C4-2B (cell line): ENCODE results near the gene TFEB.

Experiments
- ZFX ChIP-seq: fragments of 450-650 bp; IDR thresholded peaks from 2 replicates; pipeline ENCODE4 v1.6.1; 2017
- TF ChIP-seq, protein P1 (sequence below): fragments of 450-650 bp; conservative IDR thresholded peaks from 2 replicates; pipeline ENCODE4 v1.5.1; 2017; ENCODE audit warnings: mild to moderate bottlenecking

DNA sequence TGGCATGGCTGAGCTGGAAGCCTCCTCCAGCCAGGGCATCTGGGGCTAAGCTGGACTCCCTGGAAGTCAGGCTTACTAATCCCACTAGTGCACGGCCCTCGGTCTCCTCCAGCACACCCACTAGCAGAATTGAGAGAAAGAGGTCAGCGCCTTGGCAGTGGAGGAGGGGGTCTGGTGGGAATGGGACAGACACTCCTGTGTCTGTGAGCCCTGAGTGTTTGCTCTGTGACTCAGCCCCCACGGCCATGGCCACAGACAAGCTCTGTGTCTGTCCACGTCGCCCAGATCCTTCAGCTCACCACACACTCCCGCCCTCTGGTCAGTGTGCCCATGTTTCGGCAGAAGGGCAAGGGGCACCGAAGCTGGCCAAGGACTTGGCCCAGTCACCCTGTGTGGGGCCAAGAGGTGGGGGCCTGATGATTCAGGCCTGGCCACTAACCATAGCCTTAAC lies 88.3 kb downstream of the TFEB start:
- TF ChIP-seq, protein P1, sequence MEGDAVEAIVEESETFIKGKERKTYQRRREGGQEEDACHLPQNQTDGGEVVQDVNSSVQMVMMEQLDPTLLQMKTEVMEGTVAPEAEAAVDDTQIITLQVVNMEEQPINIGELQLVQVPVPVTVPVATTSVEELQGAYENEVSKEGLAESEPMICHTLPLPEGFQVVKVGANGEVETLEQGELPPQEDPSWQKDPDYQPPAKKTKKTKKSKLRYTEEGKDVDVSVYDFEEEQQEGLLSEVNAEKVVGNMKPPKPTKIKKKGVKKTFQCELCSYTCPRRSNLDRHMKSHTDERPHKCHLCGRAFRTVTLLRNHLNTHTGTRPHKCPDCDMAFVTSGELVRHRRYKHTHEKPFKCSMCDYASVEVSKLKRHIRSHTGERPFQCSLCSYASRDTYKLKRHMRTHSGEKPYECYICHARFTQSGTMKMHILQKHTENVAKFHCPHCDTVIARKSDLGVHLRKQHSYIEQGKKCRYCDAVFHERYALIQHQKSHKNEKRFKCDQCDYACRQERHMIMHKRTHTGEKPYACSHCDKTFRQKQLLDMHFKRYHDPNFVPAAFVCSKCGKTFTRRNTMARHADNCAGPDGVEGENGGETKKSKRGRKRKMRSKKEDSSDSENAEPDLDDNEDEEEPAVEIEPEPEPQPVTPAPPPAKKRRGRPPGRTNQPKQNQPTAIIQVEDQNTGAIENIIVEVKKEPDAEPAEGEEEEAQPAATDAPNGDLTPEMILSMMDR: no peak
- no peak for TF ChIP-seq ZFX
